NAMALWA (cell line): ENCODE results near the gene KSR2.

Source experiments
- DNase-seq: peaks from one replicate; pipeline ENCODE4 v3.0.0-alpha.2; 2015; ENCODE audit warnings: low spot score

KSR2 gene

GRCh38 chr12:117450209-117450608 is 518.6 kb downstream of the KSR2 start:
- DNase-seq, result no peak

- DNase-seq, result no peak
Measured at GRCh38 chr12:117447665-117448366, 521.0 kb downstream of the KSR2 start.

- DNase-seq, result no peak
Measured at GRCh38 chr12:117444781-117445180, 524.0 kb downstream of the KSR2 start.

GRCh38 chr12:117441751-117442150 is 527.0 kb downstream of the KSR2 start:
- peak; percentile 8 for DNase-seq

GRCh38 chr12:117440384-117440783 is 528.4 kb downstream of the KSR2 start:
- DNase-seq, result no peak

- DNase-seq, result no peak
Measured at GRCh38 chr12:117439531-117440001, 529.2 kb downstream of the KSR2 start.

- DNase-seq, result no peak
Measured at GRCh38 chr12:117438809-117439208, 530.0 kb downstream of the KSR2 start.

GRCh38 chr12:117437516-117438255 is 531.1 kb downstream of the KSR2 start:
- no peak for DNase-seq

GRCh38 chr12:117433878-117434277 is 534.9 kb downstream of the KSR2 start:
- no peak for DNase-seq

- no peak for DNase-seq
Measured at GRCh38 chr12:117430246-117430645, 538.5 kb downstream of the KSR2 start.

GRCh38 chr12:117427211-117427610 is 541.6 kb downstream of the KSR2 start:
- DNase-seq, result no peak

- DNase-seq, result no peak
Measured at GRCh38 chr12:117421987-117422386, 546.8 kb downstream of the KSR2 start.

GRCh38 chr12:117421068-117421752 is 547.6 kb downstream of the KSR2 start:
- no peak for DNase-seq

- no peak for DNase-seq
Measured at GRCh38 chr12:117417004-117417403, 551.8 kb downstream of the KSR2 start.

GRCh38 chr12:117412465-117413188 is 556.2 kb downstream of the KSR2 start:
- no peak for DNase-seq

GRCh38 chr12:117409286-117409685 is 559.5 kb downstream of the KSR2 start:
- no peak for DNase-seq

GRCh38 chr12:117408161-117408791 is 560.5 kb downstream of the KSR2 start:
- DNase-seq, result no peak

- DNase-seq, result no peak
Measured at GRCh38 chr12:117404940-117405339, 563.9 kb downstream of the KSR2 start.

- DNase-seq, result no peak
Measured at GRCh38 chr12:117404203-117404853, 564.5 kb downstream of the KSR2 start.

- no peak for DNase-seq
Measured at GRCh38 chr12:117403586-117404139, 565.1 kb downstream of the KSR2 start.
